Stimulated activated naive CD4-positive, alpha-beta T cell treated with Interleukin-2 at 50 U/mL for 16 hours (primary cell): ENCODE results near the gene PSIP1.
"Not testable (repeated sequence)": the region's sequence is repeated elsewhere in the genome, so short reads cannot be mapped to it uniquely, and the experiment has no call there.

Experiments
- DNase-seq: peaks from one replicate; lab custom pipeline; 2025; lab: John Stamatoyannopoulos, UW

Gene PSIP1

GRCh38 chr9:15430920-15431844 is 79.6 kb downstream of the PSIP1 start:
- DNase-seq: no peak

DNA sequence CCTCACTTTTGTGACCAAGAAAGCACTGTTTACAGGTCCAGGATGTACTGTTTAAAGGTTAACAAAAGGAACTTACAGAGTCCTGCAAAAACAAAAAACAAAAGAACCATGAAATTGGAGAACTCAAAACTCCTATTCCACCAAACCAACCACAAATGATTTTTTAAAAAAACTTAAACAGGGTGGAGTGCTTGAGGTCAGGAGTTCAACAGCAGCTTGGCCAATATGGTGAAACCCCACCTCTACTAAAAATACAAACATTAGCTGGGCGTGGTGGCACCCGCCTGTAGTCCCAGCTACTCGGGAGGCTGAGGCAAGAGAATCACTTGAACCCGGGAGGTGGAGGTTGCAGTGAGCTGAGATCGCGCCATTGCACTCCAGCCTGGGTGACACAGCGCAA is 83.1 kb downstream of the PSIP1 start:
- not testable (repeated sequence) for DNase-seq

DNA sequence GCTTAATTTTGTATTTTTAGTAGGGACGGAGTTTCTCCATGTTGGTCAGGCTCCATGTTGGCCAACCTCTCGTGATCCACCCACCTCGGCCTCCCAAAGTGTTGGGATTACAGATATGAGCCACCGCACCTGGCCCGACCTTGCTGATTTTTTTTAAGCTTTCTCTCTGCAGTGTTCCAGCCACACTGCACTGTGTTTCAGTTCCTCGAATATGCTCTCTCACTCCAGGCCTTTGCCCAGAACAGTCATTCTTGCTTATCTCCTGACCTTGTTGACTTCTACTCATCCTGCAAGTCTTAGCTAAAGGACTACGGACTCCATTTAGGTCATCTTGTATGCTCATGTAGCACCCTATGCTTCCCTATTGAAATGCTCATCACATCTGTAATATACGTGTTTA is 84.8 kb downstream of the PSIP1 start:
- no peak for DNase-seq

DNA sequence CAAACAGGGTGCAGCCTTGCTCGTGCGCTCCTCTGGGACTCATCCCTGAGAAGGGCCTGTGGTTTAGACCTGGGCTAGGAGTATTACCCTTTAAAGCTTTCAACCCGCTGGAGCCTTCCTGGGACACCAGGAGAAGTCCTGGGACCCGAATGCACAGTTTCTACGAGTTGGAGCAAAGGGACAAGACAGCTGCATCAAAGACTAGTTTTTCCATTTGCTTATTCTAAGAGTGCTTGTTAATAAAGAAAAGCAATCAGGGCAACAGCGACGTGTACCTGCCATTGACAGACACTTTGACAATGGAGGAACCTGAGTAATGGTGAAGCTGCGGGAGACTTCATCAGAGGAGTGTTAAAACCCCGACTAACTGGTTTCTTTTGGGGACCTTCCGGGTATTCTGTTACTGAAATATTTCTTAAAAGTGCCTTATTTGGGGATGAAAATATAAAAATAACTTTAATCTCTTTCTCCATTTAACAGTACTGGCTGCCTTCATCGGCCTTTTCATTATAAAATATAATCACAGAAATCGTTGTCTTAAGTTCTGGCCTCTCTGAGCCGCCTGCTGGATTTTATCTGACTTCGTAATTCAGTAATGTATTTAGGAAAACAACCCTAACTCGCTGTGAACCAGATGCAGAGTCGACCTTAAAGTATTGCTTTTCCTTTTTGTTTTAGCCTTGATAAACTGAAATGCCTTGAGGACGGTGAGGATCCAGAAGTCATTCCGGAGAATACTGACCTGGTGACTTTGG is 87.4 kb downstream of the PSIP1 start:
- no peak for DNase-seq

DNA sequence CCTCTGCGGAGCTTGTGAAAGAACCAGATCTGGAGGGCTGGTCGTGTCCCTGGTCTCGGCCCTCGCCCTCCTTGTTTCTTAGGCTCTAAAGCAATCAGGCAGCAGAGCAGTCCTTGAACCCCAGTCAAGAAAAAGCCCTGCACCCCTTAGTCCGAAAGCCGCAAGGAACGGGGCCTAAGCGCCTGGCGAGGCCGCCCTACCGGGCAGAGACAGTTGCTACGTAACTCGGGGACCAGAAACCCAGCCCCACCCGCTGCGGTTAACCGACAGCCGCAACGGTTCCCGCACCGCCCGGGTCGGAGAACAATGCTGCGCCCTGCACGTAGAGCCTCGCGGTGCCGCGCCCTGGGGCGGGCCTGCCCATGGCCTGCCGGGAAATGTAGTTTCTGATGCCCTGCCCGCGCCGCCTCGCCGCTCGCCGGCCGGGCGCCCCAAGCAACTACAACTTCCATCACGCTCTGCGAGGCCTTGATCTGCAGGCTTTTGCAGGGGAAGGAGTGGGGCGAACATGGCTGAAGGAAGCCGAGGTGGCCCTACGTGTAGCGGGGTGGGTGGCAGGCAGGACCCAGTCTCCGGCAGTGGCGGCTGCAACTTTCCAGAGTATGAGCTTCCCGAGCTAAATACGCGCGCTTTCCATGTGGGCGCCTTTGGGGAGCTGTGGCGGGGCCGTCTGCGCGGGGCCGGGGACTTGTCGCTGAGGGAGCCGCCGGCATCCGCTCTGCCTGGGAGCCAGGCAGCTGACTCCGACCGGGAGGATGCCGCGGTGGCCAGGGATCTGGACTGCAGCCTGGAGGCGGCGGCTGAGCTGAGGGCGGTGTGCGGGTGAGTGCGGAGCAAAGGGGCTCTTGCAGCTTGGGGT is 88.2 kb downstream of the PSIP1 start, which contains the start of gene SNAPC3:
SNAPC3 (plus strand) TSS at position 505 of the 859 bp plus-strand sequence; CDS start at position 509, 4 bp downstream.
- DNase-seq: peak; percentile 92

GRCh38 chr9:15421990-15422371 is 88.8 kb downstream of the PSIP1 start:
- no peak for DNase-seq

- no peak for DNase-seq
Observed at GRCh38 chr9:15421532-15421931, 89.2 kb downstream of the PSIP1 start.

- DNase-seq: no peak
Observed at GRCh38 chr9:15420796-15421195, 90.0 kb downstream of the PSIP1 start.

GRCh38 chr9:15417626-15418025 is 93.1 kb downstream of the PSIP1 start:
- no peak for DNase-seq

DNA sequence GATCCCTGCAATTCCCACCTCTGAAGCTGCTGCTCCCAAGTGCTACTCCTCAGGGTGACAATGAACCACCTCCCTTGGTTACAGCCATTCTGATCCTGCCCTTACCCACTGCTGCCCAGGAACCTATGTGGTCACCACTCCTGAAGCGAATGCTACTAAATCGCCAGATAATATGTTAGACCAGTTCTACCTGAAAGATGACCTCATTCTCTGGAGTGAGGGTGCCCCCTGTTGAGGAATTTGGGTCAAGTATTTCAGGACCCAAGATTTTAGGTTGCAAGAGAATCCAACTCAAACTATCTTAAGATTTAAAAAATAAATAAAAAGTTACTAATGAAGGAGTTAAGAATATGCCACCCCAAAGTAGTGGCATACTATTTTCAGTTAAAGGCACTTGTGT is 93.9 kb downstream of the PSIP1 start:
- peak; percentile 14 for DNase-seq
